GM12878 (cell line): ENCODE data around the gene THADA. TPM values are rescaled to one million over a fixed set of nuclear protein-coding genes. Genes with fewer than 3 reads are reported as not detected.

ENCODE experiments used
- ATAC-seq: fragments of 200-7000 bp; cut with Tn5 transposase; 3 replicates; pipeline ENCODE4 v1.9.1; 2020; ENCODE audit warnings: mild to moderate bottlenecking, moderate library complexity
- BruUV-seq: library from RNA; stranded (reverse); fragments of 400-500 nt; replicated peaks from 2 replicates; lab custom pipeline; 2021; lab: Mats Ljungman, UMichigan
- CTCF ChIA-PET: fragments of 300-600 bp; sonication (Branson Sonifier 250); formaldehyde crosslinking; extraction: SDS; loops from one replicate; lab custom pipeline; 2021; ENCODE audit warnings: inconsistent platforms; lab: Yijun Ruan, JAX
- POLR2A ChIA-PET: fragments of 350-600 bp; formaldehyde crosslinking; extraction: SDS; loops from one replicate; lab custom pipeline; 2021; ENCODE audit warnings: inconsistent platforms; lab: Charles Lee
- RAD21 ChIA-PET: fragments of 300-600 bp; sonication (Branson Sonifier 250); formaldehyde crosslinking; loops from one replicate; lab custom pipeline; 2023; ENCODE audit warnings: antibody characterized with exemption; ENCODE audit not compliant: unreplicated experiment; lab: Charles Lee
- SMC1A ChIA-PET: fragments of 300-600 bp; sonication (Branson Sonifier 250); formaldehyde crosslinking; loops from one replicate; lab custom pipeline; 2023; ENCODE audit not compliant: unreplicated experiment, uncharacterized antibody; lab: Charles Lee
- DNase-seq: peaks from one replicate; pipeline ENCODE4 v3.0.0-alpha.2; 2011; ENCODE audit warnings: low read depth, low spot score
- FAIRE-seq: peaks from 3 replicates; lab custom pipeline; 2011; peaks lifted over from hg19 to GRCh38; lab: Jason Lieb, UNC
- H2AFZ ChIP-seq: 2 replicates; pipeline ENCODE4 v1.6.0; 2011; ENCODE audit warnings: low read depth, low read length, control low read depth; ENCODE audit not compliant: control insufficient read depth
- H3K27ac ChIP-seq: 2 replicates; pipeline ENCODE4 v1.5.1; 2011; ENCODE audit warnings: control low read depth; ENCODE audit not compliant: control insufficient read depth, insufficient read depth
- H3K27me3 ChIP-seq, 2 experiments: replicated peaks in 1 of 2; 2 replicates each; pipeline versions ENCODE4 v1.6.0 to v1.6.1; 2011; ENCODE audit warnings: low read length in 1 of 2; ENCODE audit not compliant: control insufficient read depth in 2 of 2, insufficient read depth in 2 of 2
- H3K36me3 ChIP-seq, 2 experiments: 2 replicates each; pipeline ENCODE4 v1.5.1; 2011; ENCODE audit warnings: low read length in 1 of 2; ENCODE audit not compliant: control insufficient read depth in 2 of 2, insufficient read depth in 2 of 2
- H3K4me1 ChIP-seq: 2 replicates; pipeline ENCODE4 v1.6.1; 2011; ENCODE audit warnings: mild to moderate bottlenecking, low read length, moderate library complexity, mixed read lengths; ENCODE audit not compliant: control insufficient read depth, insufficient read depth
- H3K4me2 ChIP-seq: 2 replicates; pipeline ENCODE4 v1.6.0; 2011; ENCODE audit warnings: control low read depth; ENCODE audit not compliant: control insufficient read depth, insufficient read depth
- H3K4me3 ChIP-seq: fragments of 200-600 bp; sonication (generic); 2 replicates; pipeline ENCODE4 v1.5.1; 2016
- H3K79me2 ChIP-seq: 2 replicates; pipeline ENCODE4 v1.6.0; 2011; ENCODE audit warnings: low read length; ENCODE audit not compliant: control insufficient read depth, insufficient read depth
- H3K9ac ChIP-seq: 2 replicates; pipeline ENCODE4 v1.8.0; 2011; ENCODE audit warnings: low read length, control low read depth, mixed read lengths; ENCODE audit not compliant: control insufficient read depth, insufficient read depth
- H3K9me3 ChIP-seq: replicated peaks from 3 replicates; pipeline ENCODE4 v1.5.1; 2011; ENCODE audit warnings: mild to moderate bottlenecking, low read length; ENCODE audit not compliant: control insufficient read depth, insufficient read depth
- H4K20me1 ChIP-seq: 2 replicates; pipeline ENCODE4 v1.6.0; 2011; ENCODE audit not compliant: control insufficient read depth, insufficient read depth
- ESRRA ChIP-seq: IDR thresholded peaks from 2 replicates; pipeline ENCODE4 v1.6.1; 2012; ENCODE audit warnings: mild to moderate bottlenecking, low read length, improper control_type of control experiment
- KAT2A ChIP-seq: conservative IDR thresholded peaks from 2 replicates; pipeline ENCODE4 v1.6.1; 2011; ENCODE audit warnings: low read depth, low read length; ENCODE audit not compliant: control insufficient read depth
- KDM1A ChIP-seq: fragments of 200-600 bp; sonication (generic); IDR thresholded peaks from 2 replicates; pipeline ENCODE4 v1.6.1; 2016; ENCODE audit warnings: borderline replicate concordance
- KLF5 ChIP-seq: fragments of 450-650 bp; IDR thresholded peaks from 2 replicates; pipeline ENCODE4 v1.6.1; 2014; ENCODE audit warnings: mild to moderate bottlenecking; ENCODE audit not compliant: partially characterized antibody
- MYB ChIP-seq: fragments of 150-350 bp; IDR thresholded peaks from 2 replicates; pipeline ENCODE4 v1.6.1; 2014; ENCODE audit warnings: mild to moderate bottlenecking, low read depth, low read length, borderline replicate concordance
- PAX5 ChIP-seq: IDR thresholded peaks from 2 replicates; pipeline ENCODE4 v1.6.1; 2011; ENCODE audit warnings: low read depth, low read length, borderline replicate concordance
- RAD51 ChIP-seq: fragments of 450-650 bp; IDR thresholded peaks from 2 replicates; pipeline ENCODE4 v1.6.1; 2016; ENCODE audit warnings: moderate library complexity, mild to moderate bottlenecking, inconsistent platforms
- SIN3A ChIP-seq: IDR thresholded peaks from 2 replicates; pipeline ENCODE4 v1.6.1; 2012; ENCODE audit warnings: low read depth, low read length, improper control_type of control experiment
- SIX5 ChIP-seq: IDR thresholded peaks from 2 replicates; pipeline ENCODE4 v1.6.1; 2011; ENCODE audit warnings: mild to moderate bottlenecking, low read depth, low read length, moderate library complexity; ENCODE audit not compliant: severe bottlenecking
- STAT1 ChIP-seq: fragments of 450-650 bp; conservative IDR thresholded peaks from 2 replicates; pipeline ENCODE4 v1.6.1; 2014; ENCODE audit warnings: antibody characterized with exemption, mild to moderate bottlenecking
- TBL1XR1 ChIP-seq: IDR thresholded peaks from 2 replicates; pipeline ENCODE4 v1.6.1; 2012; ENCODE audit warnings: low read depth, low read length, improper control_type of control experiment
- ZNF274 ChIP-seq: IDR thresholded peaks from one replicate; pipeline ENCODE4 v1.8.0; 2011; ENCODE audit not compliant: insufficient read length, insufficient read depth
- WGBS: methylation state at CpG from one replicate; pipeline ENCODE4 v1.1.6; 2016; ENCODE audit warnings: low lambda C conversion rate; ENCODE audit not compliant: insufficient replicate concordance, insufficient coverage; ENCODE audit errors: missing lambda C conversion rate; 5-methylcytosine and 5-hydroxymethylcytosine counted together
- in situ Hi-C: fragments of 300-500 bp; cut with MboI; formaldehyde crosslinking; loops from 9 replicates; pipeline ENCODE4 v1.14.3; 2018; ENCODE audit warnings: mixed read lengths
- intact Hi-C: fragments of 100-400 bp; cut with micrococcal nuclease; formaldehyde crosslinking; loops from one replicate; pipeline ENCODE4 v1.14.2; 2022; ENCODE audit not compliant: unreplicated experiment
- polyA plus RNA-seq, 11 experiments: library from polyadenylated mRNA; depleted of rRNA in 4 of 11; unstranded in 6 of 11; stranded (reverse) in 5 of 11; fragments of >200 nt; fragmentation: Nextera tagmentation in 4 of 11; fragmentation: Illumina TruSeq in 1 of 11; extraction: Ambion mirVana in 4 of 11; extraction: Trizol in 1 of 11; gene quantifications; 1 replicate in 1 of 11; 2 replicates in 10 of 11; pipeline versions ENCODE4 v1.2.1 to v1.2.3, GENCODE V29; 2011 to 2016; ENCODE audit warnings: inconsistent platforms in 2 of 11, missing spikeins in 2 of 11, low read depth in 1 of 11
- total RNA-seq, 4 experiments: library from RNA; depleted of rRNA in 3 of 4; stranded (reverse); fragments of >200 nt in 3 of 4; fragmentation: Illumina TruSeq in 1 of 4; extraction: Trizol in 1 of 4; gene quantifications; 2 replicates each; pipeline versions ENCODE4 v1.2.1 to v1.2.3, GENCODE V29; 2013 to 2021
- TF ChIP-seq, protein P1 (sequence below): fragments of 450-650 bp; IDR thresholded peaks from 2 replicates; pipeline ENCODE4 v1.6.1; 2017; ENCODE audit warnings: borderline replicate concordance
- TF ChIP-seq, protein P2 (sequence below): IDR thresholded peaks from 2 replicates; pipeline ENCODE4 v1.6.1; 2012; ENCODE audit warnings: low read depth, low read length, improper control_type of control experiment
- TF ChIP-seq, protein P3 (sequence below): fragments of 450-650 bp; IDR thresholded peaks from 2 replicates; pipeline ENCODE4 v1.6.1; 2014; ENCODE audit warnings: mild to moderate bottlenecking
- TF ChIP-seq, protein P4 (sequence below): fragments of 450-650 bp; formaldehyde crosslinking; IDR thresholded peaks from 2 replicates; pipeline ENCODE4 v1.4.0; 2020; ENCODE audit warnings: mild to moderate bottlenecking, moderate library complexity

The THADA gene
- total and polyA plus RNA-seq, 10 of the 15 experiments (the other 5 are each of a cell fraction or from before 2014, with no cell fraction given) = 14.6 to 33.2 (median 23.2) TPM

DNA sequence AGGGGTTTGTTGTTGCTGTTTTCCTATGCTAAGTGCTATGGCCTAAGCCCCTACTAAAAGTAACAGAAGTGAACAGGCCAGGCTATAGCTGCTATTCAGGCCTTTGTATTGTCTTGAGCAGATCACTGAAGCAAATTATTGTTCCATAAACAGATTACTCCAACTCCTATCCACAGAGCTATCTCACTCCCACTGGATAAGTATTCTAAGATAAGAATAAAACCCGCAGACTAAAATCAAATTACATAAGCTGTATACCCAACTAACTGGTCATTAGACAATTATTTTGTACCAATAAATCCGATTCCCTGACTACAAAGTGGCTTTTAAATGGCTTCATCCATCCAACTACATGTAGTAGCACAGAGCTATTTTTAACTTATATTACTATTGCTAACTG, 74.3 kb downstream of the THADA start:
- no peaks in the 10 kb centered on the region for H3K27me3 ChIP-seq
- ATAC-seq = no peak
- H3K9me3 ChIP-seq = no peaks in the 10 kb centered on the region
- H3K36me3 ChIP-seq = 0 out of 4 replicates have a peak, but pooled peaks cover 0 to 8% of the 10 kb centered on the region in 2 experiments
- DNase-seq = no peak
- 100% methylated on average over 2 of the region's 2 CpGs for WGBS
- no TSS peak for BruUV-seq
- POLR2A ChIA-PET = interaction anchor here (0.5 to 1.3 kb wide), 4 partner anchors 10 to 796 kb away, joined by 3 to 6 read pairs (median 3); no protein-coding TSS in a partner anchor
- H3K4me3 ChIP-seq = no peak overlapping the region
- H3K79me2 ChIP-seq = no peaks in the 10 kb centered on the region
- CTCF ChIA-PET = interaction anchor here (0.8 to 2.1 kb wide), 9 partner anchors 9 to 294 kb away, joined by 3 to 14 read pairs (median 4); no protein-coding TSS in a partner anchor
- intact Hi-C loops = no loop called here
- no peak for FAIRE-seq
- no peaks in the 10 kb centered on the region for H4K20me1 ChIP-seq
- H2AFZ ChIP-seq = no peak overlapping the region
- no peak overlapping the region for H3K4me2 ChIP-seq
- no peak overlapping the region for H3K9ac ChIP-seq
- H3K27ac ChIP-seq = no peak overlapping the region
- in situ Hi-C loops = no loop called here
- SMC1A ChIA-PET = interaction anchor here (0.8 to 2.0 kb wide), 12 partner anchors 9 to 559 kb away, joined by 3 to 8 read pairs (median 4); no protein-coding TSS in a partner anchor
- RAD21 ChIA-PET = interaction anchor here (0.8 to 2.3 kb wide), 6 partner anchors 17 to 514 kb away, joined by 3 to 9 read pairs (median 4); no protein-coding TSS in a partner anchor
- peaks cover 11% of the 10 kb centered on the region for H3K4me1 ChIP-seq
- TF ChIP-seq SIX5 (no peak), MYB (no peak), KAT2A (no peak), ESRRA (no peak), STAT1 (no peak), PAX5 (no peak), TBL1XR1 (no peak), ZNF274 (no peak), KLF5 (no peak), KDM1A (no peak), RAD51 (no peak), SIN3A (no peak)
- TF ChIP-seq, protein P1, sequence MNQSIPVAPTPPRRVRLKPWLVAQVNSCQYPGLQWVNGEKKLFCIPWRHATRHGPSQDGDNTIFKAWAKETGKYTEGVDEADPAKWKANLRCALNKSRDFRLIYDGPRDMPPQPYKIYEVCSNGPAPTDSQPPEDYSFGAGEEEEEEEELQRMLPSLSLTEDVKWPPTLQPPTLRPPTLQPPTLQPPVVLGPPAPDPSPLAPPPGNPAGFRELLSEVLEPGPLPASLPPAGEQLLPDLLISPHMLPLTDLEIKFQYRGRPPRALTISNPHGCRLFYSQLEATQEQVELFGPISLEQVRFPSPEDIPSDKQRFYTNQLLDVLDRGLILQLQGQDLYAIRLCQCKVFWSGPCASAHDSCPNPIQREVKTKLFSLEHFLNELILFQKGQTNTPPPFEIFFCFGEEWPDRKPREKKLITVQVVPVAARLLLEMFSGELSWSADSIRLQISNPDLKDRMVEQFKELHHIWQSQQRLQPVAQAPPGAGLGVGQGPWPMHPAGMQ = no peak
- TF ChIP-seq, protein P2, sequence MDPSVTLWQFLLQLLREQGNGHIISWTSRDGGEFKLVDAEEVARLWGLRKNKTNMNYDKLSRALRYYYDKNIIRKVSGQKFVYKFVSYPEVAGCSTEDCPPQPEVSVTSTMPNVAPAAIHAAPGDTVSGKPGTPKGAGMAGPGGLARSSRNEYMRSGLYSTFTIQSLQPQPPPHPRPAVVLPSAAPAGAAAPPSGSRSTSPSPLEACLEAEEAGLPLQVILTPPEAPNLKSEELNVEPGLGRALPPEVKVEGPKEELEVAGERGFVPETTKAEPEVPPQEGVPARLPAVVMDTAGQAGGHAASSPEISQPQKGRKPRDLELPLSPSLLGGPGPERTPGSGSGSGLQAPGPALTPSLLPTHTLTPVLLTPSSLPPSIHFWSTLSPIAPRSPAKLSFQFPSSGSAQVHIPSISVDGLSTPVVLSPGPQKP = no peak
- TF ChIP-seq, protein P3, sequence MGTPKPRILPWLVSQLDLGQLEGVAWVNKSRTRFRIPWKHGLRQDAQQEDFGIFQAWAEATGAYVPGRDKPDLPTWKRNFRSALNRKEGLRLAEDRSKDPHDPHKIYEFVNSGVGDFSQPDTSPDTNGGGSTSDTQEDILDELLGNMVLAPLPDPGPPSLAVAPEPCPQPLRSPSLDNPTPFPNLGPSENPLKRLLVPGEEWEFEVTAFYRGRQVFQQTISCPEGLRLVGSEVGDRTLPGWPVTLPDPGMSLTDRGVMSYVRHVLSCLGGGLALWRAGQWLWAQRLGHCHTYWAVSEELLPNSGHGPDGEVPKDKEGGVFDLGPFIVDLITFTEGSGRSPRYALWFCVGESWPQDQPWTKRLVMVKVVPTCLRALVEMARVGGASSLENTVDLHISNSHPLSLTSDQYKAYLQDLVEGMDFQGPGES = no peak
- TF ChIP-seq, protein P4, sequence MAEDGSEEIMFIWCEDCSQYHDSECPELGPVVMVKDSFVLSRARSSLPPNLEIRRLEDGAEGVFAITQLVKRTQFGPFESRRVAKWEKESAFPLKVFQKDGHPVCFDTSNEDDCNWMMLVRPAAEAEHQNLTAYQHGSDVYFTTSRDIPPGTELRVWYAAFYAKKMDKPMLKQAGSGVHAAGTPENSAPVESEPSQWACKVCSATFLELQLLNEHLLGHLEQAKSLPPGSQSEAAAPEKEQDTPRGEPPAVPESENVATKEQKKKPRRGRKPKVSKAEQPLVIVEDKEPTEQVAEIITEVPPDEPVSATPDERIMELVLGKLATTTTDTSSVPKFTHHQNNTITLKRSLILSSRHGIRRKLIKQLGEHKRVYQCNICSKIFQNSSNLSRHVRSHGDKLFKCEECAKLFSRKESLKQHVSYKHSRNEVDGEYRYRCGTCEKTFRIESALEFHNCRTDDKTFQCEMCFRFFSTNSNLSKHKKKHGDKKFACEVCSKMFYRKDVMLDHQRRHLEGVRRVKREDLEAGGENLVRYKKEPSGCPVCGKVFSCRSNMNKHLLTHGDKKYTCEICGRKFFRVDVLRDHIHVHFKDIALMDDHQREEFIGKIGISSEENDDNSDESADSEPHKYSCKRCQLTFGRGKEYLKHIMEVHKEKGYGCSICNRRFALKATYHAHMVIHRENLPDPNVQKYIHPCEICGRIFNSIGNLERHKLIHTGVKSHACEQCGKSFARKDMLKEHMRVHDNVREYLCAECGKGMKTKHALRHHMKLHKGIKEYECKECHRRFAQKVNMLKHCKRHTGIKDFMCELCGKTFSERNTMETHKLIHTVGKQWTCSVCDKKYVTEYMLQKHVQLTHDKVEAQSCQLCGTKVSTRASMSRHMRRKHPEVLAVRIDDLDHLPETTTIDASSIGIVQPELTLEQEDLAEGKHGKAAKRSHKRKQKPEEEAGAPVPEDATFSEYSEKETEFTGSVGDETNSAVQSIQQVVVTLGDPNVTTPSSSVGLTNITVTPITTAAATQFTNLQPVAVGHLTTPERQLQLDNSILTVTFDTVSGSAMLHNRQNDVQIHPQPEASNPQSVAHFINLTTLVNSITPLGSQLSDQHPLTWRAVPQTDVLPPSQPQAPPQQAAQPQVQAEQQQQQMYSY (CRISPR knock-in tag) = no peak
